Chondrocyte (in vitro differentiated cells): ENCODE results near the gene SEMA6C. TPM values are rescaled to one million over a fixed set of nuclear protein-coding genes. Genes with fewer than 3 reads are reported as not detected.

Experiments used
- DNase-seq: peaks from one replicate; pipeline ENCODE4 v3.0.0; 2021; ENCODE audit warnings: mixed read lengths, low spot score
- H3K27ac Mint-ChIP-seq: one replicate; pipeline ENCODE4 v1.8.0; 2021; ENCODE audit warnings: mild to moderate bottlenecking, moderate library complexity, mixed read lengths; ENCODE audit not compliant: unreplicated experiment
- H3K27me3 Mint-ChIP-seq: 2 replicates; pipeline ENCODE4 v1.8.0; 2021; ENCODE audit warnings: low read depth, mixed read lengths
- H3K36me3 Mint-ChIP-seq: 2 replicates; pipeline ENCODE4 v1.8.0; 2021; ENCODE audit warnings: low read depth, mixed read lengths
- H3K4me1 Mint-ChIP-seq: 2 replicates; pipeline ENCODE4 v1.8.0; 2021; ENCODE audit warnings: low read depth, mild to moderate bottlenecking, mixed read lengths
- H3K4me3 Mint-ChIP-seq: one replicate; pipeline ENCODE4 v1.8.0; 2021; ENCODE audit warnings: mild to moderate bottlenecking, moderate library complexity, mixed read lengths; ENCODE audit not compliant: unreplicated experiment
- H3K9me3 Mint-ChIP-seq: 2 replicates; pipeline ENCODE4 v1.8.0; 2021; ENCODE audit warnings: low read depth, mixed read lengths
- CTCF ChIP-seq: fragments of 200-600 bp; sonication (generic); IDR thresholded peaks from 2 replicates; pipeline ENCODE4 v1.5.0; 2021; ENCODE audit warnings: antibody characterized with exemption, mild to moderate bottlenecking, moderate library complexity
- total RNA-seq: library from RNA; stranded (reverse); gene quantifications from 3 replicates; pipeline ENCODE4 v1.2.1, GENCODE V29; 2021

The SEMA6C gene
- total RNA-seq, 1 donor from 2014 or later: 7.0 TPM

GRCh38 chr1:151134396-151134795 is 12.0 kb downstream of the SEMA6C start:
- Mint-ChIP-seq H3K36me3 (peaks cover 8% of the 10 kb centered on the region), H3K4me1 (peaks cover 10% of the 10 kb centered on the region), H3K4me3 (no peak overlapping the region)

DNA sequence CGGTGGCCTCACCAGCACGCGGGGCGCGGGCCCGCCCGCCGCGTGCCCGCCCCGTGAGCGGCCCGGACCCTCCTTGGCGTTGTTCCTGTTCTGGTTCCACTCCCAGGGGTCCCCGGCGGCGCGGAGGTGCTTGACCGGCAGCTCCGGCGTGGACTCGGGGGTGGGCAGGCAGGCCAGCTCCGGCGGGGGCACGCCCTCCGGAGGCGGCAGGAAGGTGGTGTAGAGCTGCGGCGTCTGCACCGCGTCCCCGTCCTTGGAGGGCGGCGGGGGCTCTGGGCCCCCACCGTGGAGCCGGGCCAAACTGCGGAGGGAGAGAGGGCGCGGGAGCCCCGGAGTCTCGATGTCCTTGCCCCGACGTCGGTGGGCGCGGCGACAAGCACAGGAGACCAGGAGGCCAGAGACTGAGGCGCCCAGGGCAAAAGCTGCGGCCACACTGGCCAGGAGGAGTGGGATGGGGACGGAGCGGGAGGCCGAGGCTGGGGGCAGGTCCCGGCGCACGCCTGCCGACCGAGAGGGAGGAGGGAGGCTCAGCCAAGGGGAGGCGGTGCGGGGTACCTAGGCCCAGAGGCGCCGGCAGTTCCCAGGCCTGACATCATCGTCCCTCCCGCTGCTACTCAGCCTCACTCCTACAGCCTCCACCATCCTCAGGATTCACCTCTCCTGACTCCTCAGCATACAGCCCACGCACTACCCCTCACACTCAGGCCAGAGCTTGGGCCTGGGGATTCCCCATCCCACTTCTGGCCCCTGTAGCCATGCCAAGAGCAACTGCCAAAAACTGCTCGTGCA is 13.2 kb downstream of the SEMA6C start:
- Mint-ChIP-seq H3K4me1 (peaks cover 10% of the 10 kb centered on the region), H3K27ac (no peak overlapping the region), H3K4me3 (no peak overlapping the region), H3K9me3 (no peaks in the 10 kb centered on the region), H3K36me3 (peaks cover 8% of the 10 kb centered on the region), H3K27me3 (peaks cover 13% of the 10 kb centered on the region)
- TF ChIP-seq CTCF: no peak
- DNase-seq: peak; percentile 92

More at GRCh38 chr1:151134396-151134795, 12.0 kb downstream of the SEMA6C start:
- H3K27me3 Mint-ChIP-seq: peaks cover 13% of the 10 kb centered on the region
- DNase-seq: peak; percentile 11
- H3K9me3 Mint-ChIP-seq: no peaks in the 10 kb centered on the region
- H3K27ac Mint-ChIP-seq: no peak overlapping the region
- TF ChIP-seq CTCF: no peak

GRCh38 chr1:151132335-151133017 is 14.0 kb downstream of the SEMA6C start:
- Mint-ChIP-seq H3K4me3 (peak overlapping the region; percentile 68), H3K9me3 (no peaks in the 10 kb centered on the region), H3K27me3 (peaks cover 13% of the 10 kb centered on the region), H3K27ac (no peak overlapping the region), H3K4me1 (peaks cover 10% of the 10 kb centered on the region), H3K36me3 (peaks cover 8% of the 10 kb centered on the region)
- DNase-seq: peak; percentile 75
- no peak for TF ChIP-seq CTCF

- Mint-ChIP-seq H3K4me3 (peak overlapping the region; percentile 68), H3K27ac (peak overlapping the region; percentile 17), H3K9me3 (no peaks in the 10 kb centered on the region), H3K27me3 (peaks cover 13% of the 10 kb centered on the region), H3K36me3 (peaks cover 7% of the 10 kb centered on the region), H3K4me1 (peaks cover 10% of the 10 kb centered on the region)
- peak; percentile 80 for DNase-seq
- no peak for TF ChIP-seq CTCF
Observed at GRCh38 chr1:151131701-151132334, 14.6 kb downstream of the SEMA6C start.

DNA sequence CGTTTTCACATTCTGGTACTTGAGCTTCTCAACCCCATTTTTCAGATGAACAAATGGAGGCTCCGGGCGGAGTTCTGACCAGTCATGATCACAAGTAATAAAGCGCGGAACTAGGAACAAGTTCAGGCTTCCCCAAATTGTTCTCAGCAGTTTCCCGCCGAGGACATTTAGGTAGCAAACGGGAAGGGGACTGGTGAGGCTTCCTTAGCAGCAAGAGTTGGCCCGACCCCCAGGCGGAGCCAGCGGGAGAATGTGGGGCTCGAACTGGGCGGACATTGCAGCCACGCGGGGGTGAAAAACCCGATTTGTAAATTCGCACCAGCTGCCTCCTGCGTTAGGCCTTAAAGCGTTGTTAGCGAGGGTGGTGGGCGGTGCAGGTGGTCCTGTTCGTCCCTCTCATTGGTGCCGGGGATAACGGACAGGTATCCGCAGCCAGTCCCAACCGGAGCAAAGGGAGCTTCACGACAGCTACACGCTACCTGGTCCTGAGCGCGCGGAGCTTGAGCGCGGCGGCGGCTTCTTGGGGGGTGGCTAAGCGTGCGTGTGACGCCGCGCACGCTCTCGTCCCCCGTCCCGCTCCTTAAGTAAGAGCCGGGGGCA is 15.3 kb downstream of the SEMA6C start:
- peak; percentile 82 for DNase-seq
- Mint-ChIP-seq H3K27me3 (peaks cover 13% of the 10 kb centered on the region), H3K4me3 (peak overlapping the region; percentile 68), H3K27ac (no peak overlapping the region), H3K9me3 (no peaks in the 10 kb centered on the region), H3K36me3 (peaks cover 2% of the 10 kb centered on the region), H3K4me1 (peaks cover 10% of the 10 kb centered on the region)
- TF ChIP-seq CTCF: no peak
